Peyer's patch (tissue), 4 donors: Measurements from ENCODE around the gene TSPAN17. TPM values are rescaled to one million over a fixed set of nuclear protein-coding genes. Genes with fewer than 3 reads are reported as not detected.

ENCODE experiments used
- DNase-seq, 3 donors: peaks; one replicate each; pipeline ENCODE4 v3.0.0-alpha.2; 2017 to 2019
- H3K27ac ChIP-seq, 4 donors: fragments of 200-600 bp; sonication (generic); one replicate each; pipeline ENCODE4 v1.5.1; 2016 to 2019
- H3K27me3 ChIP-seq, 2 donors: fragments of 200-600 bp; sonication (generic); one replicate each; pipeline ENCODE4 v1.5.1; 2019
- H3K36me3 ChIP-seq, 3 donors: fragments of 200-600 bp; sonication (generic); one replicate each; pipeline ENCODE4 v1.5.1; 2016 to 2019
- H3K4me1 ChIP-seq, 4 donors: fragments of 200-600 bp; sonication (generic); one replicate each; pipeline ENCODE4 v1.5.1; 2016 to 2019
- H3K4me3 ChIP-seq, 4 donors: fragments of 200-600 bp; sonication (generic); 1 replicate in 3 of 4; 2 replicates in 1 of 4; pipeline ENCODE4 v1.5.1; 2016 to 2019; ENCODE audit warnings: mild to moderate bottlenecking in 1 of 4
- H3K9me3 ChIP-seq, 4 donors: fragments of 200-600 bp; sonication (generic); one replicate each; pipeline ENCODE4 v1.5.1; 2016 to 2019; ENCODE audit warnings: mild to moderate bottlenecking in 1 of 4
- POLR2A ChIP-seq, 2 donors: fragments of 450-650 bp; IDR thresholded peaks; one replicate each; pipeline ENCODE4 v1.5.1; 2017; ENCODE audit warnings: antibody characterized with exemption in 2 of 2, mild to moderate bottlenecking in 2 of 2, moderate library complexity in 2 of 2
- total RNA-seq, 4 donors: library from RNA; depleted of rRNA; stranded (reverse); fragments of >200 nt; gene quantifications; one replicate each; pipeline ENCODE4 v1.1.0, GENCODE V29; 2016
- TF ChIP-seq, protein P1 (sequence below), 6 experiments: fragments of 450-650 bp in 4 of 6; fragments of 200-600 bp in 2 of 6; sonication (generic) in 1 of 6; IDR thresholded peaks; one replicate each; pipeline ENCODE4 v1.5.1; 2017 to 2019; ENCODE audit warnings: antibody characterized with exemption in 6 of 6, mild to moderate bottlenecking in 3 of 6, moderate library complexity in 1 of 6

Gene TSPAN17
- total RNA-seq, 4 donors from 2014 or later = 25.4 to 33.8 (median 28.7) TPM

DNA sequence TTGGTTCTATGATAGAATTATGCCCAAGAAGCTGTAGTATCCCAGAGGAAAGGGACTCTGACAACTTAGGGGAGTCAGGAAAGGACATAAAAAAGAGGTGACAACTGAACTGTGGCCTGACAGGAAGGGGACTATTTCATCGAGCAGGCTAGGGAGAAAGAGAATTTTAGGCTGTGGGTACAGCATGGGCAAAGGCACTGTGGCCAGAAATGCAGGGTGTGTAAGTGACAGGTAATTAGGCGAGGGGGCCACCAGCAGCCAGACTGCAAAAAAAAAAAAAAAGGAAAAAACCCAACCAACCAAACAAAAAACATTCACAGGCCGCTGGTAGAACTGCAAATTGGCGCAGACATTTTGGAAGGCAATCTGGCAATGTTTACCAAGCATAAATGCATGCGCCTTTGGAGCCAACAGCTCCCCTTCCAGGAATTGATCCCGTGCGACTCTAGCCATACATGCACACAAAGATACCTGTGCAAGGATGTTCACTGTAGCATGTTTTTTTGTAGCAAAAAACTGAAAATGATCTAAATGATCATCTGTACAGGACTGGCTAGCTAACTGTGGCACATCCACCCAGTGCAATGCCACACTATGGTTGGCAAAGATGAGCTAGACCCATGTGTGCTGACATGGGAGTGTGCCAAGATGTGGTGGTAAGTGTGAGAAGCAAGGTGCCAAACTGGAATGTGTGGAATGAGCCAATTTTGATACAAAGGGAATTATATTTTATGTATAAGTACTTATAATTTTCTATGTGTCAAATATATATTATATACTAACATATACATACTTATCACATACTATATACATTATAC, 15.7 kb upstream of the TSPAN17 start:
- Histone ChIP-seq H3K36me3 (no peaks in the 10 kb centered on the region), H3K4me1 (peaks cover 0 to 17% (median 12%) of the 10 kb centered on the region in 4 donors), H3K4me3 (no peak overlapping the region), H3K27ac (no peak overlapping the region), H3K27me3 (peaks cover 0 to 42% of the 10 kb centered on the region in 2 donors), H3K9me3 (no peaks in the 10 kb centered on the region)
- TF ChIP-seq, protein P1, sequence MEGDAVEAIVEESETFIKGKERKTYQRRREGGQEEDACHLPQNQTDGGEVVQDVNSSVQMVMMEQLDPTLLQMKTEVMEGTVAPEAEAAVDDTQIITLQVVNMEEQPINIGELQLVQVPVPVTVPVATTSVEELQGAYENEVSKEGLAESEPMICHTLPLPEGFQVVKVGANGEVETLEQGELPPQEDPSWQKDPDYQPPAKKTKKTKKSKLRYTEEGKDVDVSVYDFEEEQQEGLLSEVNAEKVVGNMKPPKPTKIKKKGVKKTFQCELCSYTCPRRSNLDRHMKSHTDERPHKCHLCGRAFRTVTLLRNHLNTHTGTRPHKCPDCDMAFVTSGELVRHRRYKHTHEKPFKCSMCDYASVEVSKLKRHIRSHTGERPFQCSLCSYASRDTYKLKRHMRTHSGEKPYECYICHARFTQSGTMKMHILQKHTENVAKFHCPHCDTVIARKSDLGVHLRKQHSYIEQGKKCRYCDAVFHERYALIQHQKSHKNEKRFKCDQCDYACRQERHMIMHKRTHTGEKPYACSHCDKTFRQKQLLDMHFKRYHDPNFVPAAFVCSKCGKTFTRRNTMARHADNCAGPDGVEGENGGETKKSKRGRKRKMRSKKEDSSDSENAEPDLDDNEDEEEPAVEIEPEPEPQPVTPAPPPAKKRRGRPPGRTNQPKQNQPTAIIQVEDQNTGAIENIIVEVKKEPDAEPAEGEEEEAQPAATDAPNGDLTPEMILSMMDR (IDR thresholded peaks at IDR 0.05) = no peak
- TF ChIP-seq POLR2A (IDR thresholded peaks at IDR 0.05) = no peak
- no peak for DNase-seq

DNA sequence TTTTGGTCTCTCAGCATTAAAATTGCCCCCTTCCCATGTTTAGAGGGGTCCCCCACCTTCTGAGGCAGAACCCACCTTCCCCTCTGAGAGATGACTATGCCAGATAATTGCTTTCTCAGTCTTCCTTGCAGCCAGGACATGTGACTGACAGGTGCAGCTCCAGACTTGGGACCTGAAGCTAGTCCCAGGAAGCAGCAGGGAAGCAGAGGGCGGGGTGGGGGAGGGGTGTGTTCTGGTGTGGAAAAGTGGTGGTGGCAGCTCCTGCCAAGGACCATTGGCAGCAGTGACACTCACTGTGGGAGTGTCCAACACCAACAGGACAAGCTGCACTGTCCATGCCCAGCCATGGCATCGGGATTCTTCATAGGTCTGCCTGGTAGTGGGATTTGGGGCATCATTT, 14.5 kb upstream of the TSPAN17 start:
- Histone ChIP-seq H3K27me3 (peaks cover 0 to 30% of the 10 kb centered on the region in 2 donors), H3K9me3 (no peaks in the 10 kb centered on the region), H3K4me1 (peaks cover 0 to 17% (median 12%) of the 10 kb centered on the region in 4 donors), H3K36me3 (no peaks in the 10 kb centered on the region), H3K27ac (no peak overlapping the region), H3K4me3 (no peak overlapping the region)
- TF ChIP-seq, protein P1 (IDR thresholded peaks at IDR 0.05) = no peak
- no peak for TF ChIP-seq POLR2A (IDR thresholded peaks at IDR 0.05)
- no peak for DNase-seq

DNA sequence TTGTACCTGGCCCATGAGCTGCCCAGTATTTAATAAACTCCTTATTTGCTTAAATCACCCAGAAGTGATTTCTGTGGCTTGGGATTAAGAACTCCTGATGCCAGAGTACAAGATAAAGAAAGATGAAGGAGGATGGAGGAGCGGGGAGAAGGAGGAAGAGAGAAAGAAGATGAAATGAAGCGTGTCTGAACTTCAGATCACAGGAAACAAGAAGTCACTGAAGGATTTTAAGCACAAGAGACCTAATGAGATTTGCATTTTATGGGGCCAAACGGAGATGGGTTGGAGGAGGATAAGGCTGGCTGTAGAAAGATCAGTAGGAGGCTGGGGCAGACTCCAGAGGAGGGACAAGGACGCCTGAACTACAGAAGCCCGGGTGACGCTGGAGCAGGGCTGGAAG, 13.7 kb upstream of the TSPAN17 start:
- TF ChIP-seq, protein P1 (IDR thresholded peaks at IDR 0.05) = no peak
- TF ChIP-seq POLR2A (IDR thresholded peaks at IDR 0.05) = no peak
- no peak overlapping the region for H3K4me3 ChIP-seq
- H3K4me1 ChIP-seq = peaks cover 0 to 17% (median 12%) of the 10 kb centered on the region in 4 donors
- no peak overlapping the region for H3K27ac ChIP-seq
- no peak for DNase-seq
- no peaks in the 10 kb centered on the region for H3K36me3 ChIP-seq
- H3K27me3 ChIP-seq = peaks cover 0 to 27% of the 10 kb centered on the region in 2 donors
- H3K9me3 ChIP-seq = no peaks in the 10 kb centered on the region

DNA sequence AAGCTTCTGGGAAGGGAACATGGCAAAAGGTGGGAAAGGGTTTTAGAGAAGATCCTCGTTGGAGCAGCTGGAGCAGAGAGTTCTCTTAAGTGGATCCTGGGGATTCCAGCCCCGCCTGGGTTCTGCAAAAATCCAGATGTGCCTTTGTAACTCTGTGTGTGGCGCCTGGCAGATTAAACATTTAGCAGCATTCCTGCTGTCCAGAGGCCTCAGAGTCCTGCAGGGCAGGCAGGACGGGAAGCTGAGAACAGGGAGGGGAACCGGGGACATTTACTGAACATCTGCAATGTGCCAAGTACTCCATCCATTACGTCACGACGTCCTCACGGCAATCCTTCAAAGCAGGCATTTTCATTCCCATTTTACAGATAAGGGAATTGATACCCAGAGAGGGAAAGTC, 10.9 kb upstream of the TSPAN17 start:
- no peak for DNase-seq
- Histone ChIP-seq H3K9me3 (no peaks in the 10 kb centered on the region), H3K4me1 (peaks cover 0 to 6% (median 0%) of the 10 kb centered on the region in 4 donors), H3K27me3 (no peaks in the 10 kb centered on the region), H3K4me3 (no peak overlapping the region), H3K27ac (no peak overlapping the region), H3K36me3 (no peaks in the 10 kb centered on the region)
- TF ChIP-seq POLR2A (IDR thresholded peaks at IDR 0.05) = no peak

DNA sequence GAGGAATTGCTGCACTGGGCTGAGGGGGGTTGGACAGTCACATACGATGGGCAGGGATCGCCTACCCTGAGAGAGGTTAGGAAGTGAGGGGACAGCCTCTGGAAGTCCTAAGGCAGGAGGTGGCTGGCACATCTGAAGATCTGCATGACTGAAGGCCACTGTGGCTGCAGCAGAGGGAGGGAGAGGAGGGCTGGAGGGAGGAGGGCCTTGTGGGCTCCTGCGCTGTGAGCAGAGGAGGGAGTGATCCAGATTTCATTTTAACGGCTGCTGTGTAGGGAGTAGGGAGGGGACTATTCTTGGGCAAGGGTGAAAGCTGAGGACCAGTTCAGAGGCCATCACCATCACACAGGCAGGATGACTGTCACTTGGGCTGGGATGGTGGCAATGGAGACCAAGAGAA, 9.7 kb upstream of the TSPAN17 start:
- Histone ChIP-seq H3K4me1 (peaks cover 0 to 6% (median 0%) of the 10 kb centered on the region in 4 donors), H3K36me3 (no peaks in the 10 kb centered on the region), H3K27me3 (no peaks in the 10 kb centered on the region), H3K4me3 (no peak overlapping the region), H3K9me3 (no peaks in the 10 kb centered on the region), H3K27ac (no peak overlapping the region)
- TF ChIP-seq POLR2A (IDR thresholded peaks at IDR 0.05) = no peak
- TF ChIP-seq, protein P1 (IDR thresholded peaks at IDR 0.05) = no peak
- DNase-seq = no peak

DNA sequence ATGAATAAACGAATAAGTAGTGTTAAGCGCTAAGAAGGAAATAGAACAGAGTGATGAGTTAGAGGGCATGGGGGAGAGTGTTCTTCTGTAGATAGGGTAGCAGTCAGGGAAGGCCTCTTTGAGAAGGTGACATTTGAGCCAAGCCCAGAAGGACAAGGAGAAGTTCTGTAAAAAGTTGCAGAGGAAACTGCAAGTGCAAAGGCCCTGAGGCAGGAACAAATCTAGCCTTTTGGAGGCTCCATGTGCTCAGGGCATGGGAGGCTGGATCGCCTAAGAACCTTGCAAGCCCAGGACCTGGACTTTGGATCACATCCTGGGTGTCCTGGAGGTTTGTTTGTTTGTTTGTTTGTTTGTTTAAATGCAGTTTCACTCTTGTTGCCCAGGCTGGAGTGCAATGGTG, 8.8 kb upstream of the TSPAN17 start:
- H3K27ac ChIP-seq = no peak overlapping the region
- H3K9me3 ChIP-seq = no peaks in the 10 kb centered on the region
- H3K4me1 ChIP-seq = peaks cover 0 to 6% (median 0%) of the 10 kb centered on the region in 4 donors
- no peaks in the 10 kb centered on the region for H3K36me3 ChIP-seq
- no peak for DNase-seq
- TF ChIP-seq POLR2A (IDR thresholded peaks at IDR 0.05) = no peak
- TF ChIP-seq, protein P1 (IDR thresholded peaks at IDR 0.05) = no peak
- H3K4me3 ChIP-seq = no peak overlapping the region
- no peaks in the 10 kb centered on the region for H3K27me3 ChIP-seq
